ENCODE results near the gene ST6GALNAC6. TPM values are rescaled to one million over a fixed set of nuclear protein-coding genes. Genes with fewer than 3 reads are reported as not detected.

ST6GALNAC6 gene
- 100 to 1,000 TPM in 1 of 7 donors, 10 to 100 TPM in 6; 62.5 to 118 (median 75.9) TPM for total RNA-seq
- 10 to 100 TPM; 29.0 to 68.0 (median 31.7) TPM for polyA plus RNA-seq
- long read RNA-seq, donor 1, transcript ST6GALNAC6-204 (6 exons, 2,406 nt): major isoform, 13 of 20 reads
- long read RNA-seq, donor 1, partial matches to known transcripts: 0 of 20 reads
- long read RNA-seq, donor 1, other reads (novel, unspliced or antisense): 0 of 20 reads
- long read RNA-seq, donor 2, transcript ST6GALNAC6-204 (6 exons, 2,406 nt): minor isoform, 6 of 18 reads
- long read RNA-seq, donor 2, transcript ST6GALNAC6-205 (7 exons, 2,460 nt): major isoform, 9 of 18 reads
- long read RNA-seq, donor 2, partial matches to known transcripts: 0 of 18 reads
- long read RNA-seq, donor 2, other reads (novel, unspliced or antisense): 0 of 18 reads

- TF ChIP-seq POLR2AphosphoS5 (IDR thresholded peaks at IDR 0.05) (peak; percentile 41 to 67 (median 54)), POLR2A (IDR thresholded peaks at IDR 0.05) (no peak), CTCF (IDR thresholded peaks at IDR 0.05 in 8 of 11, conservative IDR thresholded peaks at IDR 0.05 in 3 of 11) (peak in 1 of 11 experiments; percentile 4)
- H3K36me3 ChIP-seq: peaks cover 1 to 27% (median 20%) of the 10 kb centered on the region in 6 donors
- intact Hi-C loops (cut with DNase I; ENCODE audit: low total_unique reads): no loop called here
- H3K4me3 ChIP-seq: peak within 1 kb of the TSS; percentile 57 to 94 (median 78)
- H3K27me3 ChIP-seq (replicated peaks in 1 of 7): no peaks in the 10 kb centered on the region
- 0 to 2% (median 0%) methylated on average over 7 to 88 of the region's 89 CpGs for WGBS, 5 donors
- H3K9me3 ChIP-seq: peaks cover 0 to 17% (median 7%) of the 10 kb centered on the region in 8 donors
- peaks cover 49 to 92% (median 81%) of the 10 kb centered on the region in 6 donors for H3K4me1 ChIP-seq
- peak; percentile 94 for DNase-seq
- H3K27ac ChIP-seq: peak within 1 kb of the TSS; percentile 66 to 92 (median 90)
These were observed at the start of gene ST6GALNAC6 for GRCh38 chr9:127899128-127899943. ST6GALNAC6 (minus strand) TSS chr9:127899603; CDS start chr9:127897981, 1,622 bp downstream.

- 87 to 91% (median 88%) methylated on average over 13 to 17 of the region's 17 CpGs for WGBS, 5 donors
- TF ChIP-seq POLR2A (IDR thresholded peaks at IDR 0.05) (no peak), POLR2AphosphoS5 (IDR thresholded peaks at IDR 0.05) (no peak)
- peaks cover 0 to 96% (median 37%) of the 10 kb centered on the region in 6 donors for H3K36me3 ChIP-seq
- H3K4me1 ChIP-seq: peaks cover 14 to 76% (median 35%) of the 10 kb centered on the region in 6 donors
- H3K9me3 ChIP-seq: no peaks in the 10 kb centered on the region
- H3K27ac ChIP-seq: peak overlapping the region in 1 of 8 donors; percentile 10
- intact Hi-C loops (cut with DNase I; ENCODE audit: low total_unique reads): no loop called here
- no peaks in the 10 kb centered on the region for H3K27me3 ChIP-seq (replicated peaks in 1 of 7)
- H3K4me3 ChIP-seq: no peak overlapping the region
- no peak for DNase-seq
These were observed 48.7 kb upstream of the ST6GALNAC6 start for GRCh38 chr9:127947841-127948710.

GRCh38 chr9:127946728-127947127 lies 47.3 kb upstream of the ST6GALNAC6 start:
- DNase-seq: no peak
- TF ChIP-seq POLR2A (IDR thresholded peaks at IDR 0.05) (no peak), CTCF (IDR thresholded peaks at IDR 0.05 in 8 of 11, conservative IDR thresholded peaks at IDR 0.05 in 3 of 11) (no peak), POLR2AphosphoS5 (IDR thresholded peaks at IDR 0.05) (no peak)
- intact Hi-C loops (cut with DNase I; ENCODE audit: low total_unique reads): no loop called here
- Histone ChIP-seq H3K27me3 (replicated peaks in 1 of 7) (no peaks in the 10 kb centered on the region), H3K27ac (peak overlapping the region in 1 of 8 donors; percentile 30), H3K9me3 (no peaks in the 10 kb centered on the region), H3K36me3 (peaks cover 0 to 96% (median 46%) of the 10 kb centered on the region in 6 donors), H3K4me1 (peaks cover 7 to 76% (median 31%) of the 10 kb centered on the region in 6 donors), H3K4me3 (no peak overlapping the region)
- WGBS, 5 donors: 50 to 86% (median 78%) methylated on average over 3 of the region's 3 CpGs

- DNase-seq: no peak
- H3K9me3 ChIP-seq: no peaks in the 10 kb centered on the region
- intact Hi-C loops (cut with DNase I; ENCODE audit: low total_unique reads): no loop called here
- peaks cover 7 to 76% (median 30%) of the 10 kb centered on the region in 6 donors for H3K4me1 ChIP-seq
- no peak overlapping the region for H3K27ac ChIP-seq
- peaks cover 0 to 98% (median 48%) of the 10 kb centered on the region in 6 donors for H3K36me3 ChIP-seq
- no peak overlapping the region for H3K4me3 ChIP-seq
- peak in 1 of 3 donors; percentile 14 for TF ChIP-seq POLR2AphosphoS5 (IDR thresholded peaks at IDR 0.05)
- TF ChIP-seq CTCF (IDR thresholded peaks at IDR 0.05 in 8 of 11, conservative IDR thresholded peaks at IDR 0.05 in 3 of 11): no peak
- WGBS, 5 donors: 86 to 92% (median 91%) methylated on average over 8 to 9 of the region's 9 CpGs
- no peaks in the 10 kb centered on the region for H3K27me3 ChIP-seq (replicated peaks in 1 of 7)
These were observed 46.5 kb upstream of the ST6GALNAC6 start for GRCh38 chr9:127945942-127946341.

All from spleen (tissue), 13 donors.